T-cell (primary cell): ENCODE results near the gene ANK3. TPM values are rescaled to one million over a fixed set of nuclear protein-coding genes. Genes with fewer than 3 reads are reported as not detected.

Experiments used
- ATAC-seq, 4 experiments: fragments of 200-7000 bp in 3 of 4; fragments of 150-1000 bp in 1 of 4; cut with Tn5 transposase; replicated peaks in 1 of 4; 1 replicate in 3 of 4; 2 replicates in 1 of 4; pipeline ENCODE4 v1.10.0; 2021; ENCODE audit warnings: moderate library complexity in 3 of 4, mild to moderate bottlenecking in 2 of 4, moderate number of reproducible peaks in 1 of 4
- CTCF ChIA-PET, 2 donors: fragments of 300-600 bp; sonication (Branson Sonifier 250); formaldehyde crosslinking; loops; one replicate each; lab custom pipeline; 2022; ENCODE audit warnings: antibody characterized with exemption in 2 of 2; lab: Charles Lee
- POLR2A ChIA-PET, 2 donors: fragments of 300-600 bp; sonication (Branson Sonifier 250); formaldehyde crosslinking; loops; one replicate each; lab custom pipeline; 2022; ENCODE audit warnings: antibody characterized with exemption in 2 of 2; lab: Charles Lee
- DNase-seq, 35 experiments: peaks; one replicate each; pipeline versions ENCODE4 v3.0.0 to v3.0.0-alpha.2; 2013 to 2023
- H3K27ac ChIP-seq: one replicate; pipeline ENCODE4 v1.5.1; 2013; ENCODE audit warnings: low read length
- H3K27me3 ChIP-seq, 2 experiments: replicated peaks in 1 of 2; 1 replicate in 1 of 2; 2 replicates in 1 of 2; pipeline versions ENCODE4 v1.6.1 to v1.7.0; 2013; ENCODE audit warnings: low read length in 1 of 2, mixed read lengths in 1 of 2; ENCODE audit not compliant: control insufficient read depth in 2 of 2, insufficient read depth in 2 of 2; ENCODE audit errors: extremely low read depth in 1 of 2
- H3K36me3 ChIP-seq, 2 donors: 1 replicate in 1 of 2; 2 replicates in 1 of 2; pipeline versions ENCODE4 v1.6.1 to v1.7.0; 2013; ENCODE audit warnings: low read length in 1 of 2; ENCODE audit not compliant: control insufficient read depth in 2 of 2, insufficient read depth in 1 of 2; ENCODE audit errors: extremely low read depth in 1 of 2
- H3K4me1 ChIP-seq, 2 experiments: 1 replicate in 1 of 2; 2 replicates in 1 of 2; pipeline versions ENCODE4 v1.6.1 to v1.7.0; 2013; ENCODE audit warnings: low read length in 2 of 2, mixed read lengths in 1 of 2; ENCODE audit not compliant: insufficient read depth in 2 of 2, control insufficient read depth in 1 of 2; ENCODE audit errors: extremely low read depth in 1 of 2
- H3K4me3 ChIP-seq, 2 donors: 1 replicate in 1 of 2; 2 replicates in 1 of 2; pipeline versions ENCODE4 v1.5.1 to v1.7.0; 2013; ENCODE audit warnings: mild to moderate bottlenecking in 2 of 2, low read length in 1 of 2, moderate library complexity in 1 of 2; ENCODE audit not compliant: control insufficient read depth in 1 of 2; ENCODE audit errors: extremely low read depth in 1 of 2
- H3K9me3 ChIP-seq: 2 replicates; pipeline ENCODE4 v1.7.0; 2013
- H3K27ac Mint-ChIP-seq, 2 donors: one replicate each; pipeline ENCODE4 v1.8.0; 2020 to 2021; ENCODE audit warnings: mild to moderate bottlenecking in 2 of 2, mixed read lengths in 2 of 2
- H3K27me3 Mint-ChIP-seq, 2 donors: one replicate each; pipeline ENCODE4 v1.8.0; 2021 to 2022; ENCODE audit warnings: mixed read lengths in 2 of 2
- H3K36me3 Mint-ChIP-seq: one replicate; pipeline ENCODE4 v1.8.0; 2021; ENCODE audit warnings: mixed read lengths
- H3K4me1 Mint-ChIP-seq, 3 donors: one replicate each; pipeline ENCODE4 v1.8.0; 2020 to 2022; ENCODE audit warnings: mixed read lengths in 3 of 3, mild to moderate bottlenecking in 1 of 3
- H3K4me3 Mint-ChIP-seq, 3 donors: one replicate each; pipeline ENCODE4 v1.8.0; 2020 to 2022; ENCODE audit warnings: mild to moderate bottlenecking in 3 of 3, mixed read lengths in 3 of 3, moderate library complexity in 3 of 3
- H3K9me3 Mint-ChIP-seq, 3 donors: one replicate each; pipeline ENCODE4 v1.8.0; 2020 to 2022; ENCODE audit warnings: mixed read lengths in 3 of 3
- WGBS: methylation state at CpG from one replicate; pipeline ENCODE4 v1.1.5; 2013; ENCODE audit warnings: missing lambda C conversion rate; ENCODE audit not compliant: insufficient coverage; 5-methylcytosine and 5-hydroxymethylcytosine counted together
- total RNA-seq, 35 experiments: library from RNA in 6 of 35; stranded (reverse) in 6 of 35; fragments of 120-200 nt in 1 of 35; gene quantifications; one replicate each; pipeline versions ENCODE4 v1.2.1 to v1.2.4 and lab custom pipeline; 2013 to 2026

Gene ANK3
- total RNA-seq, 5 donors from 2014 or later (not counting 1 experiment from before 2014, with no cell fraction given) = 43.0 to 74.8 (median 56.7) TPM

- peaks cover 3 to 25% of the 10 kb centered on the region in 2 donors for H3K36me3 ChIP-seq
- no peaks in the 10 kb centered on the region for H3K9me3 ChIP-seq
- H3K27me3 ChIP-seq = no peaks in the 10 kb centered on the region
- no peaks in the 10 kb centered on the region for H3K27me3 Mint-ChIP-seq
- peaks cover 55% of the 10 kb centered on the region for H3K36me3 Mint-ChIP-seq
- H3K4me1 ChIP-seq = no peaks in the 10 kb centered on the region
- no peaks in the 10 kb centered on the region for H3K9me3 Mint-ChIP-seq
- no peak overlapping the region for H3K27ac ChIP-seq
- CTCF ChIA-PET = no interaction called here
- 92% methylated on average over 2 of the region's 11 CpGs for WGBS
- H3K27ac Mint-ChIP-seq = no peak overlapping the region
- H3K4me3 ChIP-seq = no peak overlapping the region
- H3K4me1 Mint-ChIP-seq = no peaks in the 10 kb centered on the region
- DNase-seq (no peak), ATAC-seq (no peak)
- POLR2A ChIA-PET = no interaction called here
- no peak overlapping the region for H3K4me3 Mint-ChIP-seq
These were observed 315.7 kb downstream of the ANK3 start for GRCh38 chr10:60073781-60074656.

GRCh38 chr10:60073397-60073780 lies 316.3 kb downstream of the ANK3 start:
- Mint-ChIP-seq H3K27me3 (no peaks in the 10 kb centered on the region), H3K9me3 (no peaks in the 10 kb centered on the region), H3K4me3 (no peak overlapping the region), H3K27ac (no peak overlapping the region), H3K36me3 (peaks cover 51% of the 10 kb centered on the region), H3K4me1 (no peaks in the 10 kb centered on the region)
- H3K9me3 ChIP-seq = no peaks in the 10 kb centered on the region
- ChIA-PET CTCF (no interaction called here), POLR2A (no interaction called here)
- no peaks in the 10 kb centered on the region for H3K4me1 ChIP-seq
- H3K27ac ChIP-seq = no peak overlapping the region
- no peak overlapping the region for H3K4me3 ChIP-seq
- peaks cover 3 to 25% of the 10 kb centered on the region in 2 donors for H3K36me3 ChIP-seq
- ATAC-seq (no peak), DNase-seq (no peak)
- no peaks in the 10 kb centered on the region for H3K27me3 ChIP-seq
- WGBS = 100% methylated on average over 1 of the region's 4 CpGs

- no peak overlapping the region for H3K27ac Mint-ChIP-seq
- no peak overlapping the region for H3K4me3 Mint-ChIP-seq
- peaks cover 23% of the 10 kb centered on the region for H3K36me3 Mint-ChIP-seq
- no peaks in the 10 kb centered on the region for H3K4me1 ChIP-seq
- no peak overlapping the region for H3K27ac ChIP-seq
- no peak overlapping the region for H3K4me3 ChIP-seq
- no peaks in the 10 kb centered on the region for H3K4me1 Mint-ChIP-seq
- ChIA-PET CTCF (no interaction called here), POLR2A (no interaction called here)
- H3K27me3 Mint-ChIP-seq = no peaks in the 10 kb centered on the region
- DNase-seq (no peak), ATAC-seq (no peak)
- no peaks in the 10 kb centered on the region for H3K27me3 ChIP-seq
- WGBS = no CpG with 5 or more reads among the region's 2 CpGs
- peaks cover 0 to 16% of the 10 kb centered on the region in 2 donors for H3K36me3 ChIP-seq
- H3K9me3 ChIP-seq = no peaks in the 10 kb centered on the region
- no peaks in the 10 kb centered on the region for H3K9me3 Mint-ChIP-seq
These were observed 320.4 kb downstream of the ANK3 start for GRCh38 chr10:60069311-60069710.

- no peak overlapping the region for H3K27ac Mint-ChIP-seq
- H3K9me3 ChIP-seq = no peaks in the 10 kb centered on the region
- no peaks in the 10 kb centered on the region for H3K27me3 ChIP-seq
- H3K36me3 ChIP-seq = no peaks in the 10 kb centered on the region
- peaks cover 12% of the 10 kb centered on the region for H3K36me3 Mint-ChIP-seq
- ChIA-PET CTCF (no interaction called here), POLR2A (no interaction called here)
- H3K4me3 Mint-ChIP-seq = no peak overlapping the region
- no peaks in the 10 kb centered on the region for H3K9me3 Mint-ChIP-seq
- no peak overlapping the region for H3K4me3 ChIP-seq
- H3K4me1 ChIP-seq = no peaks in the 10 kb centered on the region
- ATAC-seq (no peak), DNase-seq (no peak)
- no peaks in the 10 kb centered on the region for H3K4me1 Mint-ChIP-seq
- H3K27me3 Mint-ChIP-seq = no peaks in the 10 kb centered on the region
- H3K27ac ChIP-seq = no peak overlapping the region
- WGBS = 80% methylated on average over 1 of the region's 3 CpGs
These were observed 339.3 kb downstream of the ANK3 start for GRCh38 chr10:60050366-60050765.

- Histone ChIP-seq H3K36me3 (no peaks in the 10 kb centered on the region), H3K27me3 (no peaks in the 10 kb centered on the region), H3K4me3 (no peak overlapping the region), H3K27ac (no peak overlapping the region), H3K9me3 (no peaks in the 10 kb centered on the region), H3K4me1 (no peaks in the 10 kb centered on the region)
- H3K27me3 Mint-ChIP-seq = no peaks in the 10 kb centered on the region
- peaks cover 8% of the 10 kb centered on the region for H3K36me3 Mint-ChIP-seq
- no peaks in the 10 kb centered on the region for H3K9me3 Mint-ChIP-seq
- no peak overlapping the region for H3K4me3 Mint-ChIP-seq
- no peak for ATAC-seq
- no peaks in the 10 kb centered on the region for H3K4me1 Mint-ChIP-seq
- ChIA-PET CTCF (no interaction called here), POLR2A (no interaction called here)
- no peak overlapping the region for H3K27ac Mint-ChIP-seq
- DNase-seq = no peak
These were observed 341.6 kb downstream of the ANK3 start for GRCh38 chr10:60048091-60048501.

- Histone ChIP-seq H3K4me1 (no peaks in the 10 kb centered on the region), H3K27me3 (no peaks in the 10 kb centered on the region), H3K36me3 (no peaks in the 10 kb centered on the region), H3K4me3 (no peak overlapping the region), H3K27ac (no peak overlapping the region), H3K9me3 (no peaks in the 10 kb centered on the region)
- no peaks in the 10 kb centered on the region for H3K9me3 Mint-ChIP-seq
- ATAC-seq (no peak), DNase-seq (no peak)
- POLR2A ChIA-PET = no interaction called here
- H3K27me3 Mint-ChIP-seq = no peaks in the 10 kb centered on the region
- H3K27ac Mint-ChIP-seq = no peak overlapping the region
- CTCF ChIA-PET = no interaction called here
- no peak overlapping the region for H3K4me3 Mint-ChIP-seq
- no peaks in the 10 kb centered on the region for H3K4me1 Mint-ChIP-seq
- H3K36me3 Mint-ChIP-seq = peaks cover 8% of the 10 kb centered on the region
These were observed 344.1 kb downstream of the ANK3 start for GRCh38 chr10:60045571-60045970.
